ENCODE measurements around the gene SLC39A13.

The SLC39A13 gene

GRCh38 chr11:47407746-47408590 lies at the start of gene SLC39A13:
SLC39A13 (plus strand) TSS chr11:47408590; CDS start chr11:47410095, 1,505 bp downstream.
- DNase-seq (ENCODE audit: low read depth in 2 of 2), result peak; percentile 88 to 90

DNA sequence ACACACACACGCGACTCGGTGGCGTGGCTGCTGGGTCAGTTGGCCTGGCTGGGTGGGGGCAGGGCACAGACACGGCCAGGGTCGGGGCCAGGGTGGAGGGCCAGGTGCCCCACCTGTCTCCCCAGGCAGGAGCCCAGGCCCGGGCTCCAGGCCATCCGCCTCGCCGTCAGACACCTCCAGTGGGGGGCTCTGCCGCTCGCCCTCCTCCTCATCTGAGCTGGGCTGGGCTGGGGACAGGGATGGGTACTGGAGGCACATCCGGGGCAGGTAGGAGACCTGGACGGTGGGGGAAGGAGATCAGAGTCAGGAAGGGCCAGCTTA lies 49.7 kb upstream of the SLC39A13 start:
- DNase-seq (ENCODE audit: low read depth in 2 of 2), result no peak

DNA sequence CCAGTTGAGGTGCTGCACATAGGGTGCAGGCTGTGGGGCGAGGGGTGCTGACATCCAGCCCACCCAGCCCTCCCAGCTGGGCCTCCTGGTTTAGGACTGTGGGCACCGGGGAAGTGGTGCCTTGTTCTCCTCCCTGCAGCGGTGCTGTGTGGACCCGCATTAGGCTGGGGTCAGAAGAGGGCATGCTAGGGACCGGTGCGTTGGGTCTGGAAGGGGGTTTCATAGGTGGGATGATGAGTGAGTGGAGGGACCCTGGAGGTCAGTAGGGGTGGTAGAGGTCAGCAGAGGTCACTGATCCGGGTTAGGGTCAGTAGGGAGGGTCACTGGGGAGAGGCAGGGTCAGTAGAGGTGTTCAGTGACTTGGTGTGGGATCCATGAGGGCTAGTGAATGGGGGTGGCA lies 49.2 kb upstream of the SLC39A13 start:
- DNase-seq (ENCODE audit: low read depth in 2 of 2), result no peak

GRCh38 chr11:47359586-47359985 lies 48.8 kb upstream of the SLC39A13 start:
- no peak for DNase-seq (ENCODE audit: low read depth in 2 of 2)

DNA sequence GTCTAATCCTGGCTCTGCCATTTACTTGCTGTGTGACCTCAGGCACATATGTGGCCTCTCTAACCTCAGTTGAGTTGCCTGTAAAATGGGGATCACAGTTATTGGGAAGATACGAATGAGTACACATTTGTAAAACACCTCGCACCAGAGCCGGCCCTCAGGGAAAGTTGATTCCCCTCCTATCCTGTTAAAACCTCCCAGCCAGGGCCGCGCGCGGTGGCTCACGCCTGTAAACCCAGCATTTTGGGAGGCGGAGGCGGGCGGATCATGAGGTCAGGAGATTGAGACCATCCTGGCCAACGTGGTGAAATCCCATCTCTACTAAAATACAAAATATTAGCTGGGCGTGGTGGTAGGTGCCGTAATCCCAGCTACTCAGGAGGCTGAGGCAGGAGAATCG lies 48.0 kb upstream of the SLC39A13 start:
- DNase-seq (ENCODE audit: low read depth in 2 of 2), result no peak

GRCh38 chr11:47361419-47361818 lies 47.0 kb upstream of the SLC39A13 start:
- no peak for DNase-seq (ENCODE audit: low read depth in 2 of 2)

- DNase-seq (ENCODE audit: low read depth in 2 of 2), result no peak
Measured at GRCh38 chr11:47366020-47366490, 42.3 kb upstream of the SLC39A13 start.

GRCh38 chr11:47369676-47370075 lies 38.7 kb upstream of the SLC39A13 start:
- DNase-seq (ENCODE audit: low read depth in 2 of 2), result no peak

DNA sequence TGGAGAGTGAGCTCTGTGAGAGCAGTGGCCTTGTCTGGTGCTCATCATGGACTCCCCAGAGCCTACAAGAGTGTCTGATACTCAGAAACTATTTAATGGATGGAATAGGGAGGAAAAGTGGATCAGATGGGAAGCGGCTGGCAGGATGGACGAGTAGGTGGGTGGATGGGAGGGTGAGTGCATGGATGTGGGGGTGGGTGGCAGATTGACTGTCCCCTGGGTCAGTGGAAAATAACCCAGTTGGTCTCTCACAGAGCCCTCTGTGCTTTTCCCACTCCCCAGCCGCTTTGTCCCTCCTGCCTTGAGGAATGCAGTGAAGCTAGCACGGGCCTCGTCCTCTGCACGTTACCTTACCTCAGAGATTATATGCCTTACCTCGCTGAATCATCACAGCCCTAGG lies 36.0 kb upstream of the SLC39A13 start:
- DNase-seq (ENCODE audit: low read depth in 2 of 2), result no peak

DNA sequence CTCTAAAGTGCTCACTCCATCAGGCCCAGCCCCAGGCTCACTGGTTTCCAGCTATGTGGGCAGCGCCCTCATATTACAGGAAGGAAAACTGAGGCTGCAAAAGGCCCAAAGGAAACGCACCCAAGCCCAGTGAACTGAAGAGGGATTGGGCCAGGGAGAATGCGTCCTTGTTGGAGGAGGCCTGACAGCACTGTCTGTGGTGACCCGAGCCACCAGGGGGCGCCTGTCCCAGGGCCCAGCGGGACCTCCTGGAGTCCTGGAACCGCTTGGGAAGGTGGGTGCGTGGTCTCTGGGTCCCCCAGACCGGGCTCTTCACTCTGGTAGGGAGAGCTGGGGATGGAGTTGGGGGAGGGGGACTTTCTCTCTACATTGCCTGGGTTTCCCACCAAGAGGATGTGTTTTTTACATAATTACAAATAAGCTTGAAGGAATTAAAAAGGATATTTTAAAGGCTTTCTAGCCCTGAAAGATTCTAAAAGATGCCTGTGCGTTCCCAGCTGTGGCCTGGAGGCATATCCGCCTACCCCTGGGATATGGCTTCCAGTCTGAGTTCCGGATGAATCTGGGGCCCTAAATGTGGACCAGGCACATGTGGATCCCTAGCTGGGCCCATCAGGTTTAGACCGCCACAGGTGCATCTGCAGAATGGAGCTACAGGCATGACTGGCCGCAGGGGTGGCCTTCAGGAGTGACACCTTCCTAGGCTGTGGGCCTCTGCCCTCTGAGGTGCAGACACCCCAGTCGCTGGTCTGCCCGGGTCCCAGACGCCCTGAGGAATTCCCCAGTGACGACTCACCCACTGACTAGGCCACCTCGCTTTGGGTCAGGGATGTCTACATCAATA lies 34.3 kb upstream of the SLC39A13 start:
- DNase-seq (ENCODE audit: low read depth in 2 of 2), result peak; percentile 36 to 42

GRCh38 chr11:47374720-47375019 lies 33.7 kb upstream of the SLC39A13 start:
- no peak for DNase-seq (ENCODE audit: low read depth in 2 of 2)

- DNase-seq (ENCODE audit: low read depth in 2 of 2), result no peak
Measured at GRCh38 chr11:47375020-47375419, 33.4 kb upstream of the SLC39A13 start.

DNA sequence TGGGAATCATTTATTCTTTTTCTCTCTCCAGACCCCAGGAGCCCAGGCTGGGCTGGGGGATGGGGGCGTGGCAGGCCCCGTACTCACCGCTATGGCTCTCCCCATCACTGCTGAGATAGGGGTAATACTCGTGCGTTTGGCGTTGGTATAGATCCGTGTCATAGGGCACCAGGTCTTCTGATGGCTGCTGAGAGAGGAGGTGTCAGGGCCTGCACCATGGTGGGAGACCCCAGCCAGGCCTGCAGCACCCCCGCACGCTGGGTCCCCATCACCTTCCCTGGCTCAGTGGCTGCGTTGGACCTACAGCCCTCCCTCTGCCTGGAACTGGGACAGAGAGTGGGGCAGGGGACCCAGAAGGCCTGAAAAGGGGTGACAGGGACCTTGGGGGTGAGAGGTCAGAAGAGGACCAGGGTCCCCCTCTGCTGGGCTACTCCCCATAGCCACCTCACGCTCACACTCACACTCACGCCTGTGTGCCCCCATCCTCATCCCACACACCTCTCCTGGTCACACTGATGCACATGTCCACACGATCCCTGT lies 32.8 kb upstream of the SLC39A13 start:
- no peak for DNase-seq (ENCODE audit: low read depth in 2 of 2)

- DNase-seq (ENCODE audit: low read depth in 2 of 2), result no peak
Measured at GRCh38 chr11:47376107-47376524, 32.3 kb upstream of the SLC39A13 start.

- no peak for DNase-seq (ENCODE audit: low read depth in 2 of 2)
Measured at GRCh38 chr11:47376525-47377371, 31.6 kb upstream of the SLC39A13 start.

DNA sequence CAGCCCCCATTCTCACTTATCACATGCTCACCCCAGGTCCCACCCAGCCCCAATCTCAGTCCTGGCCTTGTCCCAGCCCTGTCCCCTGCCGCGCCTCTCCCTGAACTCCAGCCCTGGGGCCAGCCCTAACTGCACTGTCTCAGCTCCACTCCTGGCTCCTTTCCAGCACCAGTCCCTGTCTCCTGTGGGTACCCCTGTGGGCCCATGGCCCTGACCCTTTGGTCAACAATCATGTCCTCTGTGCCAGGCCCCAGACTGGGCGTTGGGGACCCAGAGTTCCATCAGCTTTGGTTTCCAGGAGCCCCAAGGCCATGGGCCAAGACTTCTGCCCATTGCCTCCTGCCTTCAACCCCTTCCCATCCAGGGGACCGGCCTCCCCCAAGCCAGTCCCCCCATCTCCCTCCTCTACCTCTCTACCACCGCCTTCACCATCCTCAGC lies 30.8 kb upstream of the SLC39A13 start:
- DNase-seq (ENCODE audit: low read depth in 2 of 2), result no peak

GRCh38 chr11:47378010-47378835 lies 30.2 kb upstream of the SLC39A13 start, which contains the start of gene SPI1:
SPI1 (minus strand) TSS chr11:47378547; CDS start chr11:47378353, 194 bp downstream.
- no peak for DNase-seq (ENCODE audit: low read depth in 2 of 2)

GRCh38 chr11:47378836-47379170 lies 29.6 kb upstream of the SLC39A13 start:
- DNase-seq (ENCODE audit: low read depth in 2 of 2), result no peak

GRCh38 chr11:47379317-47379716 lies 29.1 kb upstream of the SLC39A13 start:
- DNase-seq (ENCODE audit: low read depth in 2 of 2), result no peak

DNA sequence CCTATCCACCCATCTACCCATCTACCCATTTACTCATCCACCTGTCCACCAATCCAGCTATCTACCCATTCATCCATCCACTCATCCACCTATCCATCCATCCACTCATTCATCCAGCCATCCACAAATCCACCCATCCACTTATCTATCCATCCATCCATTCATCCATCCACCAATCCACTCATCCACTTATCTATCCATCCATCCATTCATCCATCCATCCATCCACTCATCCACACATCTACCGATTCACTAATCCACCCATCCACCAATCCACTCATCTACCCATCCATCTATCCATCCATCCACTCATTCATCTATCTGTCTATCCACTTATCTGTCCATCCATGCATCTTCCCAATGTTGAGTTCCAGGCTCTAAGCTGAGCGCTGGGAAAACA lies 28.3 kb upstream of the SLC39A13 start:
- no peak for DNase-seq (ENCODE audit: low read depth in 2 of 2)

GRCh38 chr11:47383071-47383470 lies 25.3 kb upstream of the SLC39A13 start:
- DNase-seq (ENCODE audit: low read depth in 2 of 2), result no peak
